ENCODE results near the gene RAMP2. TPM values are rescaled to one million over a fixed set of nuclear protein-coding genes. Genes with fewer than 3 reads are reported as not detected.

RAMP2 gene
- total and polyA plus RNA-seq, 2 experiments from 2014 or later = 13.1 to 48.7 TPM

DNA sequence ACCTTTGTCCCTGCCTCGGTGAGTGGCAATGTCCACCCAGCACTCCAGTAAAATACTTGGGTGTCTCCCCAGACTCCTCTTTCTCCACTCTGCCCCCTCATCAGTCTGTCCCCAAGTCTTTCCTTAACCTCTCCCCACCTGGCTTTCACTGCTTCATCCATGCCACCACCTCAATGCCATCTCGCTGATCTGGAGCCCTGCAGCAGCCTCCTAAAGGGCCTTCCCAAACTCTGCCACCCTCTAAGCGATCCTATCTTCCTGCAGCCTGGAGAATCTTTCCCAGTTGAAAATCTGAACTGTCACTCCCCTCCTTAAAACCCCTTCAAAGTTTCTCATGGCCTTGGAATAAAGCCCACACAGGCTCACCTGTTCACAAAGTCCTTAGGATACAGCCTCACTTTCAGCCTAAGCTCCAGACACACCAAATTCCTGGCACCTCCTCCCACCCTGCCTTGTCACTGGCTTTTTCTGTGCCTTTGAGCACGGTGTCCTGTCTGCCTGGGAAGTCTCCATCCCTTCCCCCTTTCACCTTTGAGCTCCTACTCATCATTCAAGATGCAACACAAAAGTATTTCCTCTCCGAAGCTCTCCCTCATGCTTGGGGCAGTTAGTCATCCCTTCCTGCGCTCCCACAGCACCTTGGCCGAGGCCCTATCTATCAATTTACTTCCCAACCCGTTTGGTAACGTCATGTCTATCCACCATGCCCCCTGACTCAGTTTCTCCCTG lies 22.2 kb downstream of the RAMP2 start:
- Histone ChIP-seq H4K20me1 (ENCODE audit: insufficient read depth, poor library complexity, severe bottlenecking) (no peaks in the 10 kb centered on the region), H3K27me3 (peaks cover 11% of the 10 kb centered on the region), H3K36me3 (replicated peaks; ENCODE audit: insufficient read depth, low read depth) (no peaks in the 10 kb centered on the region), H3K4me3 (no peak overlapping the region), H3K4me1 (ENCODE audit: insufficient read depth) (peaks cover 17% of the 10 kb centered on the region), H3K9me2 (replicated peaks; ENCODE audit: insufficient read depth) (no peaks in the 10 kb centered on the region), H3K4me2 (no peak overlapping the region), H3K27ac (no peak overlapping the region), H3K79me2 (no peaks in the 10 kb centered on the region), H2AFZ (no peak overlapping the region), H3K9me3 (ENCODE audit: low read depth) (no peaks in the 10 kb centered on the region)
- DNase-seq (ENCODE audit: low spot score) = no peak
- TF ChIP-seq EZH2phosphoT487 (IDR thresholded peaks at IDR 0.05; ENCODE audit: low read depth, severe bottlenecking, unreplicated experiment) (no peak), EZH2 (IDR thresholded peaks at IDR 0.05; ENCODE audit: borderline replicate concordance) (no peak)
- TF ChIP-seq, protein P1, sequence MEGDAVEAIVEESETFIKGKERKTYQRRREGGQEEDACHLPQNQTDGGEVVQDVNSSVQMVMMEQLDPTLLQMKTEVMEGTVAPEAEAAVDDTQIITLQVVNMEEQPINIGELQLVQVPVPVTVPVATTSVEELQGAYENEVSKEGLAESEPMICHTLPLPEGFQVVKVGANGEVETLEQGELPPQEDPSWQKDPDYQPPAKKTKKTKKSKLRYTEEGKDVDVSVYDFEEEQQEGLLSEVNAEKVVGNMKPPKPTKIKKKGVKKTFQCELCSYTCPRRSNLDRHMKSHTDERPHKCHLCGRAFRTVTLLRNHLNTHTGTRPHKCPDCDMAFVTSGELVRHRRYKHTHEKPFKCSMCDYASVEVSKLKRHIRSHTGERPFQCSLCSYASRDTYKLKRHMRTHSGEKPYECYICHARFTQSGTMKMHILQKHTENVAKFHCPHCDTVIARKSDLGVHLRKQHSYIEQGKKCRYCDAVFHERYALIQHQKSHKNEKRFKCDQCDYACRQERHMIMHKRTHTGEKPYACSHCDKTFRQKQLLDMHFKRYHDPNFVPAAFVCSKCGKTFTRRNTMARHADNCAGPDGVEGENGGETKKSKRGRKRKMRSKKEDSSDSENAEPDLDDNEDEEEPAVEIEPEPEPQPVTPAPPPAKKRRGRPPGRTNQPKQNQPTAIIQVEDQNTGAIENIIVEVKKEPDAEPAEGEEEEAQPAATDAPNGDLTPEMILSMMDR (IDR thresholded peaks at IDR 0.05; ENCODE audit: poor library complexity) = no peak
- 58% methylated on average over 9 of the region's 9 CpGs for WGBS (ENCODE audit: low lambda C conversion rate, missing lambda C conversion rate)

DNA sequence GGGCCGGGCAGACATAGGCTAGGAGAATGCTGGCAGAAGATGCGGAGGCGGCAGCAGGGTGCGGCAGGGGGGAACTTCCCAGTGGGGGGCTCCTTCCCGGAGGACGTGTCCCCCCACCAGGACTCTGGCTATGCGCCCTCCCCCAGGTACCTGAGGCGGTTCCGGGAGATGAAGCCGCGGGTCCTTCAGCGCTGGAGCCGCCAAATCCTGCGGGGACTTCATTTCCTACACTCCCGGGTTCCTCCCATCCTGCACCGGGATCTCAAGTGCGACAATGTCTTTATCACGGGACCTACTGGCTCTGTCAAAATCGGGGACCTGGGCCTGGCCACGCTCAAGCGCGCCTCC lies 22.7 kb downstream of the RAMP2 start:
- TF ChIP-seq, protein P1 (IDR thresholded peaks at IDR 0.05; ENCODE audit: poor library complexity) = no peak
- no peak for TF ChIP-seq EZH2phosphoT487 (IDR thresholded peaks at IDR 0.05; ENCODE audit: low read depth, severe bottlenecking, unreplicated experiment)
- no peak for TF ChIP-seq EZH2 (IDR thresholded peaks at IDR 0.05; ENCODE audit: borderline replicate concordance)
- 90% methylated on average over 22 of the region's 22 CpGs for WGBS (ENCODE audit: low lambda C conversion rate, missing lambda C conversion rate)
- H3K9me2 ChIP-seq (replicated peaks; ENCODE audit: insufficient read depth) = no peaks in the 10 kb centered on the region
- no peak overlapping the region for H3K4me3 ChIP-seq
- H2AFZ ChIP-seq = no peak overlapping the region
- no peak for DNase-seq (ENCODE audit: low spot score)
- no peaks in the 10 kb centered on the region for H3K36me3 ChIP-seq (replicated peaks; ENCODE audit: insufficient read depth, low read depth)
- H3K4me2 ChIP-seq = no peak overlapping the region
- H3K79me2 ChIP-seq = no peaks in the 10 kb centered on the region
- peaks cover 17% of the 10 kb centered on the region for H3K4me1 ChIP-seq (ENCODE audit: insufficient read depth)
- H3K9me3 ChIP-seq (ENCODE audit: low read depth) = no peaks in the 10 kb centered on the region
- peaks cover 11% of the 10 kb centered on the region for H3K27me3 ChIP-seq
- H3K27ac ChIP-seq = no peak overlapping the region
- H4K20me1 ChIP-seq (ENCODE audit: insufficient read depth, poor library complexity, severe bottlenecking) = no peaks in the 10 kb centered on the region

DNA sequence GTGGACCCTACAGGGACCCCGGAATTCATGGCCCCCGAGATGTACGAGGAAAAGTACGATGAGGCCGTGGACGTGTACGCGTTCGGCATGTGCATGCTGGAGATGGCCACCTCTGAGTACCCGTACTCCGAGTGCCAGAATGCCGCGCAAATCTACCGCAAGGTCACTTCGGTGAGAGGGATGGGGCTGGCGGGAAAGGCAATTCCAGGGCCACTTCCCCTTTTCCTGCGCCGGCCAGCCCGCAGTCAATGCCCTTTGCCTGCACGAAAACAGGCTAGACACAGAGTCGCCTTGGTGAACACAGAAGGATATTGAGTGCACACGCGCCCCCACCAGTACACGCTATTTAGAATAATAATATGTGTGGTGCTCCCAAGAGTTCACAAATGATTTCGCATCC lies 23.4 kb downstream of the RAMP2 start:
- WGBS (ENCODE audit: low lambda C conversion rate, missing lambda C conversion rate) = 97% methylated on average over 25 of the region's 25 CpGs
- no peaks in the 10 kb centered on the region for H3K79me2 ChIP-seq

More for the DNA sequence above, 23.4 kb downstream of the RAMP2 start:
- Histone ChIP-seq H3K4me3 (no peak overlapping the region), H4K20me1 (ENCODE audit: insufficient read depth, poor library complexity, severe bottlenecking) (no peaks in the 10 kb centered on the region), H3K4me1 (ENCODE audit: insufficient read depth) (peaks cover 17% of the 10 kb centered on the region), H3K27ac (no peak overlapping the region), H3K27me3 (peaks cover 11% of the 10 kb centered on the region), H3K9me2 (replicated peaks; ENCODE audit: insufficient read depth) (no peaks in the 10 kb centered on the region), H3K36me3 (replicated peaks; ENCODE audit: insufficient read depth, low read depth) (no peaks in the 10 kb centered on the region), H2AFZ (no peak overlapping the region), H3K9me3 (ENCODE audit: low read depth) (no peaks in the 10 kb centered on the region), H3K4me2 (no peak overlapping the region)
- TF ChIP-seq EZH2 (IDR thresholded peaks at IDR 0.05; ENCODE audit: borderline replicate concordance) (no peak), EZH2phosphoT487 (IDR thresholded peaks at IDR 0.05; ENCODE audit: low read depth, severe bottlenecking, unreplicated experiment) (no peak)
- TF ChIP-seq, protein P1 (IDR thresholded peaks at IDR 0.05; ENCODE audit: poor library complexity) = no peak
- no peak for DNase-seq (ENCODE audit: low spot score)

Measured in hepatocyte (in vitro differentiated cells).